AG09309 (cell line): ENCODE data around the gene DNAH9.

Experiments
- DNase-seq: peaks from one replicate; pipeline ENCODE4 v3.0.0-alpha.2; 2010; ENCODE audit warnings: low read depth
- H3K4me3 ChIP-seq: 2 replicates; pipeline ENCODE4 v1.5.1; 2011; ENCODE audit warnings: mild to moderate bottlenecking, low read depth, low read length, moderate library complexity; ENCODE audit not compliant: control insufficient read depth
- TF ChIP-seq, protein P1 (sequence below): IDR thresholded peaks from 2 replicates; pipeline ENCODE4 v1.5.1; 2011; ENCODE audit warnings: mild to moderate bottlenecking, low read depth, low read length, inconsistent platforms; ENCODE audit not compliant: insufficient read depth, control insufficient read depth; ENCODE audit errors: missing control alignments

DNAH9 gene

DNA sequence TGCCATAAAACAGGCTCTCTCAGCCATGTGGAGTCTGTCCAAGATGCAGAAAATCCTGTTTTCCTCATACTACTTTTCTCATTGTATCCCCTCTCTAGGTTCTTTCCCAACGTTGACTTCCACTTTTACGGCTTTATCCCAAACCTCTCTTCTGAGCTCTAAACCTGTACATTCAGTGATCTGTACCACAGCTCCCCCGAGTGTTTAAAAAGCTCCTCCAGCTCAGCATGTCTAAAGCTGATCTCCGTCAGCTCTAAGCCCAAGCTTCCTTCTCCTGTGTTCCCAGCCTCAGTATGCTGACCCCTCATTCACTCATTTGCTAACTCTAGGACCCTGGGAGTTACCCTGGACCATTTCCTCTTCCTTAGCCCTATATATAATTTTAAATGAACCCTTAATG, 144.6 kb downstream of the DNAH9 start:
- TF ChIP-seq, protein P1, sequence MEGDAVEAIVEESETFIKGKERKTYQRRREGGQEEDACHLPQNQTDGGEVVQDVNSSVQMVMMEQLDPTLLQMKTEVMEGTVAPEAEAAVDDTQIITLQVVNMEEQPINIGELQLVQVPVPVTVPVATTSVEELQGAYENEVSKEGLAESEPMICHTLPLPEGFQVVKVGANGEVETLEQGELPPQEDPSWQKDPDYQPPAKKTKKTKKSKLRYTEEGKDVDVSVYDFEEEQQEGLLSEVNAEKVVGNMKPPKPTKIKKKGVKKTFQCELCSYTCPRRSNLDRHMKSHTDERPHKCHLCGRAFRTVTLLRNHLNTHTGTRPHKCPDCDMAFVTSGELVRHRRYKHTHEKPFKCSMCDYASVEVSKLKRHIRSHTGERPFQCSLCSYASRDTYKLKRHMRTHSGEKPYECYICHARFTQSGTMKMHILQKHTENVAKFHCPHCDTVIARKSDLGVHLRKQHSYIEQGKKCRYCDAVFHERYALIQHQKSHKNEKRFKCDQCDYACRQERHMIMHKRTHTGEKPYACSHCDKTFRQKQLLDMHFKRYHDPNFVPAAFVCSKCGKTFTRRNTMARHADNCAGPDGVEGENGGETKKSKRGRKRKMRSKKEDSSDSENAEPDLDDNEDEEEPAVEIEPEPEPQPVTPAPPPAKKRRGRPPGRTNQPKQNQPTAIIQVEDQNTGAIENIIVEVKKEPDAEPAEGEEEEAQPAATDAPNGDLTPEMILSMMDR, result no peak
- DNase-seq, result no peak
- H3K4me3 ChIP-seq, result no peak overlapping the region

DNA sequence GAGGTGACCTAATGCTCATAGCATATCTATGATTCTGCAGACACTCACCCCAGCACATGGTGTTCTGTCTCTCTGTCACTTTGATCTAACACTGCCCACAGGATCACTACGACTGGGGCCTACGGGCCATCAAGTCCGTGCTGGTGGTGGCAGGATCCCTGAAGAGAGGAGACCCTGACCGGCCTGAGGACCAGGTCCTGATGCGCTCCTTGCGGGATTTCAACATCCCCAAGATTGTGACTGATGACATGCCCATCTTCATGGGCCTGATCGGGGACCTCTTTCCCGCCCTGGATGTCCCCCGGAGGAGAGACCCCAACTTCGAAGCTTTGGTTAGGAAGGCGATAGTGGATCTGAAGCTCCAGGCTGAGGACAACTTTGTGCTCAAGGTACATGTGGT, 146.4 kb downstream of the DNAH9 start:
- no peak for DNase-seq
- TF ChIP-seq, protein P1, result no peak
- H3K4me3 ChIP-seq, result no peak overlapping the region

DNA sequence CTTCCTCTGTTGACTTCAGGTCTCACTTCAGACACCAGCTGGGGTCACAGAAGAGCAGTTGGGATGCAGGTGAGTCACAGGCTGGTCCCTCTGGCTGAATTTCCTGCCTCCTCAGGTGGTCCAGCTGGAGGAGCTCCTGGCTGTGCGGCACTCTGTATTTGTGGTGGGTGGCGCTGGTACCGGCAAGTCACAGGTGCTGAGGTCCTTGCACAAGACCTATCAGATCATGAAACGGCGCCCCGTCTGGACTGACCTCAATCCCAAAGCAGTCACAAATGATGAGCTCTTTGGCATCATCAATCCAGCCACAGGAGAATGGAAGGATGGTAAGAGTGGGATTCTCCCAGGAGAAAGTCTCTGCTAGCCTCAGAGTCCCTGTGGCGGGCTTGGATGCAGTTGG, 149.2 kb downstream of the DNAH9 start:
- no peak overlapping the region for H3K4me3 ChIP-seq
- no peak for DNase-seq
- TF ChIP-seq, protein P1, result no peak

DNA sequence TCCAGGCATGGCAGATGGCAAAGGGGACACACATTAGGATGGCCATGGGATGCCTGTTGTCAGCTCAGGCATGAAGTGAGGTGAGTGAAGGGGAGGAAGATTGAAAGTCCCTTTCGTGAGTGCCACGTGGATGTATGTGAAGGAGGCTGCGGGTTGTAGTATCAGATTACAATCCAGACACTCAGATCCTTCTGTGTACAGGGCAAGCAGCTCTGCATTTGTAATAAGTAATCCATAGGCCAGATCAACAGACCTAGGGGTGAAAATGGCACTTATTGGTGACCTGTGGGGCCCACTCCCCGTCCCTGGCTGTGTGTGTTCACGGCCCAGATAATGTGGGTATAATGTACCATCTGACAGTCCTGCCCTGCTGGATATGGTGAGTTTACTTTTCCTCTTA, 159.5 kb downstream of the DNAH9 start:
- no peak for DNase-seq
- TF ChIP-seq, protein P1, result no peak
- no peak overlapping the region for H3K4me3 ChIP-seq

DNA sequence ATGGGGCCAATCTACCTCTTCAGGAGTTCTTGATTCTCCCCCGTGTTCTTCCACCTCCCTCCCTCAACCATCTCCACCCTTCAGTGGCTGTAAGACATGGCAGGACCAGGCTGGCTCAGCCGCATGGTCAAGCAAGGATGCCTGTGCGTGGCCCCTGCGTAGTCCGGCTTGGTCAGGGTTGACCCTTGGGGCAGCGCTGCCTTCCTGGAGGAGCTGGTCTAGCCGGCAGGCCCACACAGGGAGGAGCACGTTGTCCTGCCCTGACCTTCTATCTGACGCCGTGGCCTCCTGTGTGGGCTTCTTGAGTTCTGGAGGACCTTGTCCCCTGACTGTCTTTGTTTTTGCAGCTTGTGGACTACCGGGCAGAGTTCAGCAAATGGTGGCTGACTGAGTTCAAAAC, 169.8 kb downstream of the DNAH9 start:
- no peak overlapping the region for H3K4me3 ChIP-seq
- DNase-seq, result no peak
- TF ChIP-seq, protein P1, result no peak

DNA sequence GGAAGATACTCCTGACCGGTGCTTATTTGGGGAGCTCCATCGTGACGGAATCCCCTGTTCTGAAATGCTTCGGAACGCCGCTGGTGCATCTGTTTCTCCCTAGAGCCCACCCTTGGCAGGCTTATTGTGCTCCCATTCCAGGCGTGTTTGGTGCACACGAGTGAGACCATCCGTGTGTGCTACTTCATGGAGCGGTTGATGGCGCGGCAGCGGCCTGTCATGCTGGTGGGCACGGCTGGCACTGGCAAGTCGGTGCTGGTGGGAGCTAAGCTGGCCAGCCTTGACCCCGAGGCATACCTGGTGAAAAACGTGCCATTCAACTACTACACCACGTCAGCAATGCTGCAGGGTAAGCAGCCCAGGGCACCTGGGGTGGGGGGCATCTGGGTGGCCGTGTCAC, 170.7 kb downstream of the DNAH9 start:
- DNase-seq, result no peak
- no peak overlapping the region for H3K4me3 ChIP-seq
- TF ChIP-seq, protein P1, result no peak

DNA sequence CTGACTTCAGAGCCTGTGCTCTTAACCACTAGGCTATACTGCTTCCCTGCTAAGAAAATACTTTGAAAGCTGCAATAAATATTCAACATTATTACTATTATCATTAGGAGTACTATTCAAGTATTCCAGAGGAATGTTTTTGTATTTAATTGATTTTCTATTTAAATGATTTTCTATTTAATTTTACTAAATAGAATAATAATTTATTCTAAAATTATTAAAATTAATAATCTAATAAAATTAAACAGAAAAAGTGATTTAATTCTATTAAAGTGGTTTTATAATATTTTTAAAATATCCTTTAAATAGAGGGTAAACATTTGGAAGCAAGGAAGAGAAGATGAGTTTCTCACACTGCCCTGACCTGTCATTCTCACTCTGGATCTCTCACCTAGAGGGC, 173.8 kb downstream of the DNAH9 start:
- H3K4me3 ChIP-seq, result no peak overlapping the region
- TF ChIP-seq, protein P1, result no peak
- DNase-seq, result no peak
